ENCODE measurements around the gene TNFRSF4. TPM values are rescaled to one million over a fixed set of nuclear protein-coding genes. Genes with fewer than 3 reads are reported as not detected.
A peak's percentile ranks its signal among the peaks of the same experiment; 100 is the strongest.

Gene TNFRSF4
- total and polyA plus RNA-seq, 9 of the 15 experiments (the other 6 are each of a cell fraction or from before 2014, with no cell fraction given) = 0.07 to 0.44 (median 0.19) TPM; not detected in 5

- TF ChIP-seq NR2C2 (CRISPR knock-in tag; IDR thresholded peaks at IDR 0.05) (no peak), NR2C2 (tag; IDR thresholded peaks at IDR 0.05) (peak; percentile 64), FOXJ2 (tag; IDR thresholded peaks at IDR 0.05) (no peak), MTA3 (IDR thresholded peaks at IDR 0.05; ENCODE audit: borderline replicate concordance) (peak; percentile 77), ZNF740 (CRISPR knock-in tag; IDR thresholded peaks at IDR 0.05) (0 out of 2 replicates have a peak, but pooled peaks have one; percentile 49), ZNF740 (tag; IDR thresholded peaks at IDR 0.05) (no peak), CREM (IDR thresholded peaks at IDR 0.05; ENCODE audit: low read depth) (0 out of 2 replicates have a peak, but pooled peaks have one; percentile 21), RB1 (IDR thresholded peaks at IDR 0.05; ENCODE audit: low read depth) (0 out of 2 replicates have a peak, but pooled peaks have one; percentile 6), HDGF (IDR thresholded peaks at IDR 0.05) (no peak; the same call in 1 of the 2 replicates), KLF6 (CRISPR knock-in tag; IDR thresholded peaks at IDR 0.05; ENCODE audit: borderline replicate concordance) (no peak), KDM1A (IDR thresholded peaks at IDR 0.05) (no peak), HMG20A (CRISPR knock-in tag; conservative IDR thresholded peaks at IDR 0.05) (no peak), NRF1 (conservative IDR thresholded peaks at IDR 0.05 in 1 of 2, IDR thresholded peaks at IDR 0.05 in 1 of 2) (peak; percentile 44 to 59; a peak in 3 of 4 replicates), GATAD2B (IDR thresholded peaks at IDR 0.05; ENCODE audit: borderline replicate concordance) (peak; percentile 33; the same call in 1 of the 2 replicates), MIER1 (IDR thresholded peaks at IDR 0.05; ENCODE audit: low read depth) (0 out of 2 replicates have a peak, but pooled peaks have one; percentile 23), CREB5 (CRISPR knock-in tag; IDR thresholded peaks at IDR 0.05) (no peak), TAF15 (IDR thresholded peaks at IDR 0.05; ENCODE audit: low read depth, low read length) (no peak), TAF1 (IDR thresholded peaks at IDR 0.05; ENCODE audit: control insufficient read depth, extremely low read depth, insufficient read depth, low read length, severe bottlenecking) (peak; percentile 53), FOS (IDR thresholded peaks at IDR 0.05; ENCODE audit: extremely low read depth, insufficient read length) (no peak), LARP7 (IDR thresholded peaks at IDR 0.05) (no peak), RBM25 (IDR thresholded peaks at IDR 0.05; ENCODE audit: low read depth, low read length, severe bottlenecking) (no peak), ZNF592 (IDR thresholded peaks at IDR 0.05) (peak; percentile 93), TARDBP (IDR thresholded peaks at IDR 0.05) (0 out of 2 replicates have a peak, but pooled peaks have one; percentile 36), ZNF561 (CRISPR knock-in tag; conservative IDR thresholded peaks at IDR 0.05) (no peak), POLR2A (conservative IDR thresholded peaks at IDR 0.05) (0 out of 2 replicates have a peak, but pooled peaks have one; percentile 41)
Observed at GRCh38 chr1:1185101-1185765, 28.7 kb downstream of the TNFRSF4 start (continued).

Measured in K562 (cell line).